Effector memory CD4-positive, alpha-beta T cell (primary cell): ENCODE data around the gene PTPRK.

Experiments used
- DNase-seq, 3 donors: peaks; one replicate each; pipeline ENCODE4 v3.0.0-alpha.2; 2020
- H3K27ac ChIP-seq: 2 replicates; pipeline ENCODE4 v1.7.0; 2013; ENCODE audit warnings: mild to moderate bottlenecking, low read length, moderate library complexity; ENCODE audit not compliant: insufficient read depth, poor library complexity, severe bottlenecking
- H3K27me3 ChIP-seq: replicated peaks from 2 replicates; pipeline ENCODE4 v1.7.0; 2013; ENCODE audit warnings: mild to moderate bottlenecking, low read length; ENCODE audit not compliant: insufficient read depth, control insufficient read depth, poor library complexity, severe bottlenecking
- H3K36me3 ChIP-seq: 2 replicates; pipeline ENCODE4 v1.7.0; 2013; ENCODE audit warnings: mild to moderate bottlenecking, low read length, moderate library complexity; ENCODE audit not compliant: control insufficient read depth, insufficient read depth
- H3K4me1 ChIP-seq: 2 replicates; pipeline ENCODE4 v1.7.0; 2013; ENCODE audit warnings: low read length, mild to moderate bottlenecking; ENCODE audit not compliant: control insufficient read depth, insufficient read depth, poor library complexity, severe bottlenecking
- H3K4me3 ChIP-seq: 2 replicates; pipeline ENCODE4 v1.7.0; 2013; ENCODE audit warnings: low read length, low read depth, mild to moderate bottlenecking; ENCODE audit not compliant: insufficient read depth, poor library complexity, severe bottlenecking
- H3K9me3 ChIP-seq: 2 replicates; pipeline ENCODE4 v1.7.0; 2013; ENCODE audit warnings: mild to moderate bottlenecking, low read length, moderate library complexity; ENCODE audit not compliant: control insufficient read depth

Gene PTPRK

GRCh38 chr6:128200789-128201188, 319.6 kb downstream of the PTPRK start:
- H3K4me1 ChIP-seq = no peaks in the 10 kb centered on the region

GRCh38 chr6:128199461-128199860, 320.9 kb downstream of the PTPRK start:
- no peaks in the 10 kb centered on the region for H3K4me1 ChIP-seq
- DNase-seq = no peak
- no peaks in the 10 kb centered on the region for H3K27me3 ChIP-seq
- no peak overlapping the region for H3K27ac ChIP-seq
- H3K36me3 ChIP-seq = no peaks in the 10 kb centered on the region
- H3K9me3 ChIP-seq = no peaks in the 10 kb centered on the region
- H3K4me3 ChIP-seq = no peak overlapping the region

More at GRCh38 chr6:128200789-128201188, 319.6 kb downstream of the PTPRK start:
- no peak for DNase-seq
- Histone ChIP-seq H3K9me3 (no peaks in the 10 kb centered on the region), H3K27me3 (no peaks in the 10 kb centered on the region), H3K36me3 (no peaks in the 10 kb centered on the region), H3K4me3 (no peak overlapping the region), H3K27ac (no peak overlapping the region)

GRCh38 chr6:128192972-128193371, 327.4 kb downstream of the PTPRK start:
- H3K27ac ChIP-seq = no peak overlapping the region
- no peaks in the 10 kb centered on the region for H3K36me3 ChIP-seq
- H3K4me1 ChIP-seq = no peaks in the 10 kb centered on the region
- no peaks in the 10 kb centered on the region for H3K27me3 ChIP-seq
- H3K9me3 ChIP-seq = no peaks in the 10 kb centered on the region
- no peak for DNase-seq
- no peak overlapping the region for H3K4me3 ChIP-seq

GRCh38 chr6:128188678-128189077, 331.7 kb downstream of the PTPRK start:
- H3K9me3 ChIP-seq = no peaks in the 10 kb centered on the region
- no peak overlapping the region for H3K27ac ChIP-seq
- no peaks in the 10 kb centered on the region for H3K27me3 ChIP-seq
- no peaks in the 10 kb centered on the region for H3K4me1 ChIP-seq
- DNase-seq = no peak
- no peak overlapping the region for H3K4me3 ChIP-seq
- H3K36me3 ChIP-seq = no peaks in the 10 kb centered on the region

GRCh38 chr6:128186729-128187128, 333.7 kb downstream of the PTPRK start:
- no peaks in the 10 kb centered on the region for H3K9me3 ChIP-seq

GRCh38 chr6:128179876-128180438, 340.4 kb downstream of the PTPRK start:
- H3K27ac ChIP-seq = no peak overlapping the region
- no peaks in the 10 kb centered on the region for H3K36me3 ChIP-seq
- no peaks in the 10 kb centered on the region for H3K9me3 ChIP-seq
- DNase-seq = no peak
- H3K27me3 ChIP-seq = no peaks in the 10 kb centered on the region
- H3K4me3 ChIP-seq = no peak overlapping the region
- no peaks in the 10 kb centered on the region for H3K4me1 ChIP-seq

More at GRCh38 chr6:128186729-128187128, 333.7 kb downstream of the PTPRK start:
- Histone ChIP-seq H3K4me1 (no peaks in the 10 kb centered on the region), H3K4me3 (no peak overlapping the region), H3K27ac (no peak overlapping the region), H3K27me3 (no peaks in the 10 kb centered on the region), H3K36me3 (no peaks in the 10 kb centered on the region)
- no peak for DNase-seq

- H3K27ac ChIP-seq = no peak overlapping the region
- H3K4me1 ChIP-seq = no peaks in the 10 kb centered on the region
- no peak for DNase-seq
- H3K27me3 ChIP-seq = no peaks in the 10 kb centered on the region
- no peaks in the 10 kb centered on the region for H3K9me3 ChIP-seq
- H3K4me3 ChIP-seq = no peak overlapping the region
- H3K36me3 ChIP-seq = no peaks in the 10 kb centered on the region
Measured at GRCh38 chr6:128174724-128175123, 345.7 kb downstream of the PTPRK start.

GRCh38 chr6:128172752-128173682, 347.4 kb downstream of the PTPRK start:
- Histone ChIP-seq H3K27ac (no peak overlapping the region), H3K4me1 (no peaks in the 10 kb centered on the region), H3K36me3 (no peaks in the 10 kb centered on the region), H3K27me3 (no peaks in the 10 kb centered on the region), H3K4me3 (no peak overlapping the region), H3K9me3 (no peaks in the 10 kb centered on the region)
- no peak for DNase-seq

- H3K4me1 ChIP-seq = no peaks in the 10 kb centered on the region
- DNase-seq = no peak
- H3K27ac ChIP-seq = no peak overlapping the region
- no peak overlapping the region for H3K4me3 ChIP-seq
- no peaks in the 10 kb centered on the region for H3K9me3 ChIP-seq
- H3K27me3 ChIP-seq = no peaks in the 10 kb centered on the region
- H3K36me3 ChIP-seq = no peaks in the 10 kb centered on the region
Measured at GRCh38 chr6:128172081-128172480, 348.3 kb downstream of the PTPRK start.

GRCh38 chr6:128171182-128171581, 349.2 kb downstream of the PTPRK start:
- no peaks in the 10 kb centered on the region for H3K36me3 ChIP-seq
- no peaks in the 10 kb centered on the region for H3K4me1 ChIP-seq
- H3K9me3 ChIP-seq = no peaks in the 10 kb centered on the region
- no peaks in the 10 kb centered on the region for H3K27me3 ChIP-seq
- no peak for DNase-seq
- no peak overlapping the region for H3K27ac ChIP-seq
- H3K4me3 ChIP-seq = no peak overlapping the region
